Thyroid gland (tissue), 4 donors: Measurements from ENCODE around the gene NPPC. TPM values are rescaled to one million over a fixed set of nuclear protein-coding genes. Genes with fewer than 3 reads are reported as not detected.

Experiments
- DNase-seq, 2 donors: peaks; one replicate each; pipeline ENCODE4 v3.0.0-alpha.2; 2019
- H3K27ac ChIP-seq, 3 donors: fragments of 200-600 bp; sonication (generic); 1 replicate in 2 of 3; 2 replicates in 1 of 3; pipeline ENCODE4 v1.5.1; 2016 to 2019; ENCODE audit warnings: mild to moderate bottlenecking in 1 of 3, moderate library complexity in 1 of 3
- H3K27me3 ChIP-seq: fragments of 200-600 bp; sonication (generic); one replicate; pipeline ENCODE4 v1.5.1; 2019
- H3K36me3 ChIP-seq, 2 donors: fragments of 200-600 bp; sonication (generic); one replicate each; pipeline ENCODE4 v1.5.1; 2016 to 2019
- H3K4me1 ChIP-seq, 2 donors: fragments of 200-600 bp; sonication (generic); one replicate each; pipeline ENCODE4 v1.5.1; 2017 to 2019
- H3K4me3 ChIP-seq, 3 donors: fragments of 200-600 bp; sonication (generic); replicated peaks in 1 of 3; 1 replicate in 2 of 3; 2 replicates in 1 of 3; pipeline ENCODE4 v1.5.1; 2016; ENCODE audit warnings: mild to moderate bottlenecking in 1 of 3
- H3K9me3 ChIP-seq: fragments of 200-600 bp; sonication (generic); one replicate; pipeline ENCODE4 v1.5.1; 2017
- POLR2A ChIP-seq, 2 donors: fragments of 450-650 bp; IDR thresholded peaks; one replicate each; pipeline ENCODE4 v1.6.1; 2017; ENCODE audit warnings: antibody characterized with exemption in 2 of 2, mild to moderate bottlenecking in 2 of 2, moderate library complexity in 1 of 2
- WGBS, 2 donors: methylation state at CpG; one replicate each; pipeline ENCODE4 v1.1.5; 2017; 5-methylcytosine and 5-hydroxymethylcytosine counted together
- intact Hi-C: fragments of 100-400 bp; cut with DNase I; formaldehyde crosslinking; loops from one replicate; pipeline ENCODE4 v1.15.1; 2023
- total RNA-seq, 4 donors: library from RNA; depleted of rRNA; stranded (reverse); fragments of >200 nt; gene quantifications; one replicate each; pipeline ENCODE4 v1.2.3, GENCODE V29; 2016
- TF ChIP-seq, protein P1 (sequence below), 6 experiments: fragments of 200-600 bp in 3 of 6; fragments of 450-650 bp in 3 of 6; sonication (generic) in 3 of 6; IDR thresholded peaks; one replicate each; pipeline ENCODE4 v1.5.1; 2016 to 2019; ENCODE audit warnings: antibody characterized with exemption in 6 of 6, mild to moderate bottlenecking in 2 of 6, inconsistent platforms in 1 of 6, moderate library complexity in 1 of 6

The NPPC gene
- total RNA-seq, 4 donors from 2014 or later, result not detected

DNA sequence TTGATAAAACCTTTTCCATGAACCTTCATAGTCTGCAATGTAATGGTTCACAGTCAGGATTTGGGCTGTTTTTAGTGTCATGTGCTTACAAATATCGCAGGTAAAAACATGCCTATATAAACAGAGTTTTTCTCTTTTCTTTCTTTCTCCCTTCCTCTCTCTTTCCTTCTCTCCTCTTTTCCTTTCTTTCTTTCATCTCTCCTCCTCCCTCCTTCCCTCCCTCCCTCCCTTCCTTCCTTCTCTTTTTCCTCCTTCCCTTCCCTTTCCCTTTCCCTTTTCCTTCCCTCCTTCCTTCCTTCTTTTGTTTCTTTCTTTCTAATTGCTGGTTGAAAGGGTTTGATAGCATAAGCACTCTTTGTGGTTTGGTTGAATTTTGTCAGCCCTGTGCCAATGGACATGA, 9.6 kb upstream of the NPPC start:
- intact Hi-C loops, result no loop called here
- 82 to 85% methylated on average over 1 of the region's 1 CpG for WGBS, 2 donors

DNA sequence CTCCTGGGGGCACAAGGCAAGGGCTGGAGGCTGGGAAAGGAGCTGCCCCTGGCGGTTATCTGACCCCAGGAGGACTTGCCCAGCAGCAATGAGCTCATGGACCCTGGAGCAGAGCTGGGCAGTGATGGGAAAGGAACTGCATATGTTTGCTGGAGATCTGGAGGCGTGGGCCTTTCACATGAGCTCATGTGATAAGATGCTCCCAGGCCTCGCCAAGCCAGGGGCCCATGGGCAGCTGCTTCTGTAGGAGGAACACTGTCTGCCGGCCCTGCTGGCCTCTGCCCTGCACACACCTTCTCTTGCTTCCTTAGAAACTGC, 9.0 kb upstream of the NPPC start:
- Histone ChIP-seq H3K27ac (no peak overlapping the region), H3K4me3 (no peak overlapping the region), H3K4me1 (no peaks in the 10 kb centered on the region), H3K36me3 (no peaks in the 10 kb centered on the region), H3K9me3 (no peaks in the 10 kb centered on the region), H3K27me3 (no peaks in the 10 kb centered on the region)
- no peak for DNase-seq
- intact Hi-C loops, result no loop called here
- TF ChIP-seq POLR2A (IDR thresholded peaks at IDR 0.05), result no peak
- TF ChIP-seq, protein P1, sequence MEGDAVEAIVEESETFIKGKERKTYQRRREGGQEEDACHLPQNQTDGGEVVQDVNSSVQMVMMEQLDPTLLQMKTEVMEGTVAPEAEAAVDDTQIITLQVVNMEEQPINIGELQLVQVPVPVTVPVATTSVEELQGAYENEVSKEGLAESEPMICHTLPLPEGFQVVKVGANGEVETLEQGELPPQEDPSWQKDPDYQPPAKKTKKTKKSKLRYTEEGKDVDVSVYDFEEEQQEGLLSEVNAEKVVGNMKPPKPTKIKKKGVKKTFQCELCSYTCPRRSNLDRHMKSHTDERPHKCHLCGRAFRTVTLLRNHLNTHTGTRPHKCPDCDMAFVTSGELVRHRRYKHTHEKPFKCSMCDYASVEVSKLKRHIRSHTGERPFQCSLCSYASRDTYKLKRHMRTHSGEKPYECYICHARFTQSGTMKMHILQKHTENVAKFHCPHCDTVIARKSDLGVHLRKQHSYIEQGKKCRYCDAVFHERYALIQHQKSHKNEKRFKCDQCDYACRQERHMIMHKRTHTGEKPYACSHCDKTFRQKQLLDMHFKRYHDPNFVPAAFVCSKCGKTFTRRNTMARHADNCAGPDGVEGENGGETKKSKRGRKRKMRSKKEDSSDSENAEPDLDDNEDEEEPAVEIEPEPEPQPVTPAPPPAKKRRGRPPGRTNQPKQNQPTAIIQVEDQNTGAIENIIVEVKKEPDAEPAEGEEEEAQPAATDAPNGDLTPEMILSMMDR (IDR thresholded peaks at IDR 0.05), result no peak
- WGBS, 2 donors, result 73 to 81% methylated on average over 3 to 4 of the region's 4 CpGs

More for the DNA sequence above, 9.6 kb upstream of the NPPC start:
- Histone ChIP-seq H3K27ac (no peak overlapping the region), H3K4me1 (no peaks in the 10 kb centered on the region), H3K9me3 (no peaks in the 10 kb centered on the region), H3K36me3 (no peaks in the 10 kb centered on the region), H3K27me3 (no peaks in the 10 kb centered on the region), H3K4me3 (no peak overlapping the region)
- TF ChIP-seq, protein P1 (IDR thresholded peaks at IDR 0.05), result no peak
- no peak for TF ChIP-seq POLR2A (IDR thresholded peaks at IDR 0.05)
- no peak for DNase-seq

DNA sequence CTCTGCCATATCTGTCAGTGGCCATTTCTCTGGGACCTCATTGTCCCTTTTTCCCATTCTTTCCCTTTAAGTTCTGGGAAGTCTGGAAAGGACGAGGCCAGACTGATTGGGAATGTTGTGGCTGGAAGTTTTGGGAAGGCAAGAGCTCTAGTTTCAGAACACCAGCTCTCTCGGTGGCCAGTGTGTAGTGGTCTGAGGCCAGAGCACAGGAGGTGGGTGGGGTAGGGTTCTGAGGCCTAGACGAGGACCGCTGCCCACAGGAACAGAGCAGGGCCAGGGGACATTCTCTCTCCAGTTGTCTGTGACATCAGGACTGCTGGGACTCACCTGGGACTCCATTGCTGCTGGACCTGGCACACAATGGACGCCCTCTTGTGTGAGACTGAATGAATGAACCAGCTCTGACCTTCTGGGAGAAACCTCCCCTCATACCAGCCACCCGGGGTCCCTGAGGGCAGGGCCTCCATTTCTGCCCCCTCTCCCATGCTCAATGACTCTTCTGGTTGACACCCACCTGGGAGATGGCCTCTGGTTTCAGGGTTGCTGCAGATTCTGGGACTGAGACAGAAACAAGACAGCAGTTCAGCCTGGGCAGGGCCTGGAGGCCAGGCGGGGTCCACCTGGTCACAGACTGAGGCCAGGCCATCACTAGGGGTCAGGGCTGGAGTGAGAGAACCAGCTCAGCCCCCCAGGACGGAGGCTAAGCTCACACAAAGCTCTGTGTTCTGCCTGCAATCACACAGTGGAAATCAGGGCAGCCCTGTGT, 8.4 kb upstream of the NPPC start:
- Histone ChIP-seq H3K9me3 (no peaks in the 10 kb centered on the region), H3K4me1 (no peaks in the 10 kb centered on the region), H3K27ac (no peak overlapping the region), H3K4me3 (no peak overlapping the region), H3K27me3 (no peaks in the 10 kb centered on the region), H3K36me3 (no peaks in the 10 kb centered on the region)
- DNase-seq, result no peak
- 80 to 81% methylated on average over 8 of the region's 8 CpGs for WGBS, 2 donors
- intact Hi-C loops, result no loop called here
- TF ChIP-seq, protein P1 (IDR thresholded peaks at IDR 0.05), result no peak
- TF ChIP-seq POLR2A (IDR thresholded peaks at IDR 0.05), result no peak

DNA sequence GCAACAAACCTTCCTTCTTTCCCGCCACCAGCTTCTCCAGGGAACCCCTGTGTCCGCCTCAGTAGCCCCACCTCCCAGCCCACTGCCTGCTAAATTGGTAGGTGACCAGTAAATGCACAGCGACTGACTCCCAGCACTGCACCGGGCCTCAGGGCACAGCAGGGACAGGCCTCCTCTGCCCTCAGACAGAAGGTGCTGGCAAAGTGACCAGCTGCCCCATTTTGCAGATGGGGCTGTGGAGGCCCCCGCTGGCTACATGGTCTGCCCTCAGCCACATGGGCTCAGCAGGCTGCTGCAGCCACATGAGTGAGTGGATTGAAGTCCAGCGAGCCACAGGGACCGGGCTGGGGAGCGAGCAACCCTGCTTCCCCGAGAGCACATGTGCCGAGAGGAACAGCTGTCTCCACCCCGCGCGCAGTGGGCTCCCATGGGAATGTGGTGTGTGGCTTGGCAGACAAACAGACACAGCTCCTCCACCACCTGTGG, 7.8 kb upstream of the NPPC start:
- no peaks in the 10 kb centered on the region for H3K4me1 ChIP-seq
- no peak for DNase-seq

More for the DNA sequence above, 7.8 kb upstream of the NPPC start:
- no peak overlapping the region for H3K4me3 ChIP-seq
- intact Hi-C loops, result no loop called here
- H3K9me3 ChIP-seq, result no peaks in the 10 kb centered on the region
- H3K36me3 ChIP-seq, result no peaks in the 10 kb centered on the region
- TF ChIP-seq POLR2A (IDR thresholded peaks at IDR 0.05), result no peak
- TF ChIP-seq, protein P1 (IDR thresholded peaks at IDR 0.05), result no peak
- 93 to 96% methylated on average over 9 to 13 of the region's 13 CpGs for WGBS, 2 donors
- no peak overlapping the region for H3K27ac ChIP-seq
- H3K27me3 ChIP-seq, result no peaks in the 10 kb centered on the region
